Measurements from ENCODE around the gene NEAT1. TPM values are rescaled to one million over a fixed set of nuclear protein-coding genes. Genes with fewer than 3 reads are reported as not detected.
A peak's percentile ranks its signal among the peaks of the same experiment; 100 is the strongest.
"Not testable (repeated sequence)": the region's sequence is repeated elsewhere in the genome, so short reads cannot be mapped to it uniquely, and the experiment has no call there.

Gene NEAT1
- total RNA-seq, 2 donors from 2014 or later, result 110 to 1,326 TPM

DNA sequence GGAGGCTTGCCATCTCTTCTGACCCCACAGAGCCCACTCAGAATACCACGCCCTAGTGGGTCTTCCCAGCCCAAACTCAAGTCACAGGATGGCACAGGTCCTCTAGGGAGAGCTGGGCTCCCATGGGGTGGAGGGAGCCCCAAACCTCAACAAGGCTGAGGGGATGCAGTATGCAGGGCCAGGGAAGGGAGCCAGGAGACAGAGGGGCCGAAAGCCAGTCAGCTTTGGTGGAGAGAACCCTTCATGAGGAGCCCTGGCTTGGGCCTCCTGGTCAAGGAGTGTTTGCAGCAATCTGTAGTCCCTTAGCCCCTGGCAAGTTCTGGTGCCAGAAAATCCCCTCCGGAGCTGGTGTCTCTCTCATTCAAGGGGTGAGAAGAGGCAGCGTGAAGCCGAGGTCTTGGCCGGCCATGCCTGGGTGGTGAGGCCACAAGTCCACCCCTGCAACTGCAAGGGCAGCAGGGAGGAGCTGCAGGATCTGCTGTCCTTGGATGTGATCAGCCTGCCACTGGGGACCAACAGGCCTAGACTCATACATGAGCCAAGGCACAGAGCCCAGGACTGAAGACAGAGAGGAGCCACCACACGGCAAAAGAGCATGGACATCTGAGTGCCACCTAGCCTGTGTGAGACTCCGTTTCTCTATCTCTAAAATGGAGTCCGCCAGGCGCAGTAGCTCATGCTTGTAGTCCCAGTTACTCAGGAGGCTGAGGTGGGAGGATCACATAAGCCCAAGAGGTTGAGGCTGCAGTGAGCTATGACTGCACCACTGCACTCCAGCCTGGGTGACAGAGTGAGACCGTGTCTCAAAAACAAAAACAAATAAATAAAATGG is 24.1 kb downstream of the NEAT1 start:
- Histone ChIP-seq H3K27ac (peak overlapping the region; percentile 14 to 59), H3K4me3 (no peak overlapping the region), H3K36me3 (no peaks in the 10 kb centered on the region), H3K9me3 (no peaks in the 10 kb centered on the region), H3K27me3 (replicated peaks; ENCODE audit: insufficient read depth) (no peaks in the 10 kb centered on the region), H3K4me1 (replicated peaks) (no peaks in the 10 kb centered on the region)
- WGBS, result 88% methylated on average over 11 of the region's 11 CpGs
- TF ChIP-seq, protein P1, sequence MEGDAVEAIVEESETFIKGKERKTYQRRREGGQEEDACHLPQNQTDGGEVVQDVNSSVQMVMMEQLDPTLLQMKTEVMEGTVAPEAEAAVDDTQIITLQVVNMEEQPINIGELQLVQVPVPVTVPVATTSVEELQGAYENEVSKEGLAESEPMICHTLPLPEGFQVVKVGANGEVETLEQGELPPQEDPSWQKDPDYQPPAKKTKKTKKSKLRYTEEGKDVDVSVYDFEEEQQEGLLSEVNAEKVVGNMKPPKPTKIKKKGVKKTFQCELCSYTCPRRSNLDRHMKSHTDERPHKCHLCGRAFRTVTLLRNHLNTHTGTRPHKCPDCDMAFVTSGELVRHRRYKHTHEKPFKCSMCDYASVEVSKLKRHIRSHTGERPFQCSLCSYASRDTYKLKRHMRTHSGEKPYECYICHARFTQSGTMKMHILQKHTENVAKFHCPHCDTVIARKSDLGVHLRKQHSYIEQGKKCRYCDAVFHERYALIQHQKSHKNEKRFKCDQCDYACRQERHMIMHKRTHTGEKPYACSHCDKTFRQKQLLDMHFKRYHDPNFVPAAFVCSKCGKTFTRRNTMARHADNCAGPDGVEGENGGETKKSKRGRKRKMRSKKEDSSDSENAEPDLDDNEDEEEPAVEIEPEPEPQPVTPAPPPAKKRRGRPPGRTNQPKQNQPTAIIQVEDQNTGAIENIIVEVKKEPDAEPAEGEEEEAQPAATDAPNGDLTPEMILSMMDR (IDR thresholded peaks at IDR 0.05), result no peak
- TF ChIP-seq POLR2AphosphoS5 (IDR thresholded peaks at IDR 0.05) (no peak), POLR2A (IDR thresholded peaks at IDR 0.05) (no peak)
- no peak for DNase-seq (ENCODE audit: low spot score)
- intact Hi-C loops (cut with DNase I), result no loop called here

DNA sequence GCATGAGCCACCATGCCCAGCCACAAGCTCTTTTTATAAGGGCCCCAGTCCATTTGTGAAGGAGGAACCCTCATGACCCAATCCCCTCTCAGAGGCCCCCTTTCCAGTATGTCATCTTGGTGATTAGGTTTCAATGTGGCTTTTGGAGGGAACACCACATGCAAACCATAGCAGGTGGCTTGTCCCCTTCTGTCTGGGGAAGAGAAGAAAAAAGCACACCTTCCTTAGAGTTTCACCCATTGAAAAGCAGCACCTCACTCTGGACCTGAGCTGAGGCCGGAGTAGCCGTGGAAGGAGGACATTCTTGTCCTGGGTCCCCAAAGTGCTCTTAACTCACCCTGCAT is 25.4 kb downstream of the NEAT1 start:
- H3K27ac ChIP-seq, result peak overlapping the region in 1 of 2 donors; percentile 7
- DNase-seq (ENCODE audit: low spot score), result no peak
- H3K4me1 ChIP-seq (replicated peaks), result no peaks in the 10 kb centered on the region
- 93% methylated on average over 2 of the region's 2 CpGs for WGBS
- no peaks in the 10 kb centered on the region for H3K27me3 ChIP-seq (replicated peaks; ENCODE audit: insufficient read depth)
- TF ChIP-seq, protein P1 (IDR thresholded peaks at IDR 0.05), result no peak
- TF ChIP-seq POLR2AphosphoS5 (IDR thresholded peaks at IDR 0.05) (no peak), POLR2A (IDR thresholded peaks at IDR 0.05) (no peak)
- intact Hi-C loops (cut with DNase I), result no loop called here
- no peaks in the 10 kb centered on the region for H3K9me3 ChIP-seq
- H3K36me3 ChIP-seq, result no peaks in the 10 kb centered on the region
- no peak overlapping the region for H3K4me3 ChIP-seq

DNA sequence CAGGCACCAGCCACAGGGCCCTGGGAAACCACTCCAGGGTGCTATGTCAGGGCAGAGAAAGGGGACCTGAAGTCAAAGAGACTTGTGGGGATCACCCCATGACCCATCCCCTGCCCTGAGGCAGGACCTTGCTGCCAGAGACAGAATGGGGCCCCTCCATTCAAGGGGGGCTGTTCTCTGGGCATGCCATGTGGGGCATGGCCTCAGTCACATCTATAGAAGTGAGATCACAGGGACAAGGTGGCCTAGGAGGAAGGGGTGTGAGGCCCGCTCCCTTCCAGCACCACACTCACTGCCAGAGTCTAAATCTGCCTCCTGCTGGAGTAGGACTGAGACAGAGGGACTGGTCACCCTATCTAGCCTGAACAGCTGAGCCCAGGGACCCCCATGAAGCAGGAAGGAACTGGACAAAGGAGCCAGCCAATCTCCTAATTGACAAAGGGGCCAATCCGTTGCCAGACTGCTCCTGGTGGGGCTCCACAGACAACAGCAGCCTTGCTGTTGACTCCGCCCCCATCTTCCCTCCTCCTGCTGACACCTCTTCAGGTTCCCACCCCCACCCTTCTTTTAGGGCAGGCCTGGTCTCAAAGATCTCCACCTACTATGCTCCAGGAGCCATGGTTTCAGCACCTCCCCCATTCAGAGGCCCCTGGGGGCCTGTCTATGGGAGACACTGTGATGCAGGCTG is 26.0 kb downstream of the NEAT1 start:
- H3K4me1 ChIP-seq (replicated peaks), result no peaks in the 10 kb centered on the region
- no peak overlapping the region for H3K4me3 ChIP-seq
- intact Hi-C loops (cut with DNase I), result no loop called here
- WGBS, result 79% methylated on average over 3 of the region's 3 CpGs
- DNase-seq (ENCODE audit: low spot score), result no peak
- TF ChIP-seq, protein P1 (IDR thresholded peaks at IDR 0.05), result no peak
- no peak for TF ChIP-seq POLR2A (IDR thresholded peaks at IDR 0.05)
- H3K27me3 ChIP-seq (replicated peaks; ENCODE audit: insufficient read depth), result no peaks in the 10 kb centered on the region
- H3K9me3 ChIP-seq, result no peaks in the 10 kb centered on the region
- peak overlapping the region in 1 of 2 donors; percentile 7 for H3K27ac ChIP-seq
- H3K36me3 ChIP-seq, result no peaks in the 10 kb centered on the region

DNA sequence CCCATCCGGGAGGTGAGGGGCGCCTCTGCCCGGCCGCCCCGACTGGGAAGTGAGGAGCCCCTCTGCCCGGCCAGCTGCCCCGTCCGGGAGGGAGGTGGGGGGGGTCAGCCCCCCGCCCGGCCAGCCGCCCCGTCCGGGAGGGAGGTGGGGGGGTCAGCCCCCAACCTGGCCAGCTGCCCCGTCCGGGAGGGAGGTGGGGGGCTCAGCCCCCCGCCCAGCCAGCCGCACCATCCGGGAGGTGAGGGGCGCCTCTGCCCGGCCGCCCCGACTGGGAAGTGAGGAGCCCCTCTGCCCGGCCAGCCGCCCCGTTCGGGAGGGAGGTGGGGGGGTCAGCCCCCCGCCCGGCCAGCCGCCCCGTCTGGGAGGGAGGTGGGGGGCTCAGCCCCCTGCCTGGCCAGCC is 28.7 kb downstream of the NEAT1 start:
- H3K36me3 ChIP-seq; H3K27me3 ChIP-seq (replicated peaks; ENCODE audit: insufficient read depth); intact Hi-C loops (cut with DNase I); H3K4me1 ChIP-seq (replicated peaks); DNase-seq (ENCODE audit: low spot score); H3K4me3 ChIP-seq; H3K9me3 ChIP-seq; H3K27ac ChIP-seq: not testable (repeated sequence)
- 83% methylated on average over 6 of the region's 30 CpGs for WGBS

DNA sequence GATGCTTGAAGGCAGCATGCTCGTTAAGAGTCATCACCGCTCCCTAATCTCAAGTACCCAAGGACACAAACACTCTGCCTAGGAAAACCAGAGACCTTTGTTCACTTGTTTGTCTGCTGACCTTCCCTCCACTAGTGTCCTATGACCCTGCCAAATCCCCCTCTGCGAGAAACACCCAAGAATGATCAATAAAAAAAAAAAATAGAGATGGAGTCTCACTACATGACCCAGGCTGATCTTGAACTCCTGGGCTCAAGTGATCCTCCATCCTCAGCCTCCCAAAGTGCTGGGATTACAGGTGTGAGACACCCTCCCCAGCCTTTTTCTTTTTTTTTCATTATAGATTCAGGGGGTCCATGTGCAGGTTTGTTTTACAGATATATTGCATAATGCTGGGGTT is 29.7 kb downstream of the NEAT1 start:
- H3K4me1 ChIP-seq (replicated peaks); DNase-seq (ENCODE audit: low spot score); H3K27me3 ChIP-seq (replicated peaks; ENCODE audit: insufficient read depth); intact Hi-C loops (cut with DNase I); H3K27ac ChIP-seq; H3K4me3 ChIP-seq; H3K36me3 ChIP-seq; H3K9me3 ChIP-seq: not testable (repeated sequence)
- WGBS, result 85% methylated on average over 1 of the region's 3 CpGs
